NCI-H1436 (cell line): ENCODE measurements around the gene CERS3.

ENCODE experiments used
- DNase-seq: peaks from one replicate; lab custom pipeline; 2025; lab: John Stamatoyannopoulos, UW

CERS3 gene

DNA sequence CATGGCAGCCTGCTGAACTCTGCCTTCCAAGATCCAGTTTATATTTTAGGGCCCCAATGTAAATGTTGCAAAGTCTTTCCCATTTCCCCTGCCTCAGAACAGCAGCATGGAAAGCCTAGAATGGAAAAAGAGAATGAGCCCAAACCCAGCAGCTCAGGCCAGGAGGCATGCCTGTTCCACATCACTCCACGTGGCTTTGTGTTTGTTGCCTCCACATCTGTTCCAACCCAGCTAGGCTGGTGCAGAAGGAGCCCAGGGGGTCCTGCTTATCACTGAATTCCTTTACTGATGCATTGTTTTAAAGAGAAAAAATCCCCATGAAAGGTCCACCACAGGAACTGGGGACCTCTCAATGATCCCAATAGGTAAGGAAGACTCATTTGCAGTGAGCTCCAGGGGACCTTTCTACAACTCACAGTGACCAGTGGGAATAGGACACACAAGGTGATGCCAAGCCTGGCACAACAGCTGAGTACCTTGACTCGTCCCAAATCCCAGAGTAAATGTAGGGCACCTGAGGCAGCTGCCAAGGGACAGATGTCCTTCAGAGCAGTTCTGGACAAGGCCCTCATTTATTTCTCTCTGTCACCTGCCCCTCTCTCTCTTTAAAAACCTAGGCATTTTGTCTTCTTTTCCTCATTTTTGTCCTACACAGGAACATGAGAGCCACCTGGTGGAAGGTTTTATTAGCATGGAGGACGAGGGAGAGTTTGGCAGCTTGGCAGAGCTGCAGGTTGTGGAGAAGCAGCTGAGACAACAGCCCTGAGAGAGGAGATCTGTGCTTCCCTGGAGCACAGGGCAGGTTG is 145.2 kb downstream of the CERS3 start:
- no peak for DNase-seq

GRCh38 chr15:100373942-100374341 is 154.8 kb downstream of the CERS3 start:
- no peak for DNase-seq

DNA sequence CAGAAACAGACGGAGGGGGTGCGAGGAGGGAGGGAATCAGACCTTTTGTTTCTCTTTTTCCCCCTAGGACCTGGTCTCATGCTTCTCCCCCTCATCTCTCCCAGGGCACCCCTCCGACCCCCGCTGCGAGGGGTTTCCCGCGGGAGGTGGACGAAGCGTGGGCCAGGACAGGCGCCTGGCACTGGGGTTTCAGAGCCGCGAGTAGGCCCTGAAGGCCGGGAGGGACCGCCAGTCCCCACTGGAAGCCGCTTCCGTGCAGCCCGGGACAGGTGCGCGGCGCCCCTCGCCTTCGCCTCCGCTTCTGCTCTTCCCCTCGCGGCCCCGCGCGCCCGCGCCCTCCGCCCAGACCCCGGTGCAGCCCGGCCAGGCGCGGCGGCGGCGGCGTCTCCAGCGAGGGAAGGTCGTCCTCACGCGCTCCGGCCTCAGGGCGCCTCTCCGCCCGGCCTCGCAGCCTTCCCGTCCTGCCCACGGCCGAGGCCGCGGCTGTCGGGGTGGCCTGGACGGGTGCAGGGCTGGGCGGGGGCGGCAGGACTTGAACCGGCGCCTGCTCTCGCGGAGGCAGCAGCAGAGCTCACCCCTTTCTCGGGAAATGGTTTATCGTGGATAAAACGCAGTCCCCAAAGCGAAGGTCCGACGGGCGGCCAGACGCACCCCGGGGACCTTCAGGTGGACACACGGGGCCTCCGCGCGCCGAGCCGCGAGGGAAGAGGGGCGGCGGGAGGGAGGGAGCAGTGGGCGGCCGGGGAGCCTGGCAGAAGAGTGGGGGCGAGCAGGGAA is 155.4 kb downstream of the CERS3 start:
- no peak for DNase-seq

DNA sequence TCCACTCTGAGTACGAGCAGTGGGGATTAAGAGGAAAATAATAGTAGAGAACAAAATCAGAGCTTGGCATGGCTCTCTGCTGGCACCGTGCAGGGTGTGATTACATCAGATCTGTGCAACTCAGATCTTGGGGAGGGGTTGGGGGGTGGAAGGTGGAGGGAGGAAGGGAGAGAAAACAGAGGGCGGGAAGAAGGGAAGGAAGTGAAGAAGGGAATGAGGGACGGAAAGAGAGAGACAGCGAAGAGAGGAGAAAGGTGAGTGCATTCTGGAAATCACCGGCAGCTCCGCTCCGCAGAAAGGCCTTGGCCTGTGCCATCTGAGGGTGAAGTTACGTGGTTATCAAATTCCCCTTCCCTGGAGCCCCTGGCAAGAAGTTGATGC is 156.0 kb downstream of the CERS3 start:
- peak; percentile 43 for DNase-seq

DNA sequence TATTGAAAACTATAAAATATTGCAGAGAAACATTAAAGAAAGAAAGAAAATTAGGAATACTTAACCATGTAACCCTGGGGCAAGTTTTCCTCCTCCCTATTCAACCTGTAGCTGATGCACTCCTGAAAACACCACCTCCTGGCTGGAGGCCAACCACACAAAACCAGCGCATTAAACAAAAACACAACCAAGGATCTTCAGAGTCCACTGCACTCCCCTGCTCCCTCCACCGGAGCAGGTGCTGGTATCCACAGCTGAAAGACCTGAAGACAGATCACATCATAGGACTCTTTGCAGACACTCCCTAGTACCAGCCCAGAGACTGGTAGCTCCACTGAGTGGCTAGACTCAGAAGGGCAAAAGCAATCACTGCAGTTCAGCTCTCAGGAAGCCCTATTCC is 173.4 kb downstream of the CERS3 start:
- no peak for DNase-seq

DNA sequence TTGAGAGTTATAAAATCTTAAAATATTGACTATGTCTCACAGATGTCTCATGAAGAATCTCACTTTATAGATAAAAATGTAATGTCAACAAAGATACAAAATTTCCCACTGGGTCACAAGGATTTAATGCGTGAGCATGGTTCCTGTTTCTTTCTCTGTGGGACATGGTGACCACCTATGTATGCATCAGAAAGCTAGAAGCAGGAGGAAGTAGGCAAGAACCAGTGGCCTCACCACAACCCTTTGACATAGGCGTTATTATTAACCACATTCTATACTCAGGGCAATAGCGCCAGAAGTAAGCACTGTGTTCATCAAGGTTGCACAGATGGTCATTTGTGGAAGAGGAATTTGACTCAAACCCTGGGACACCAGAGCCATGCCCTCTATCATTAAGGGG is 175.3 kb downstream of the CERS3 start:
- no peak for DNase-seq

GRCh38 chr15:100350434-100351226 is 178.1 kb downstream of the CERS3 start:
- DNase-seq: no peak
